B cell (primary cell): ENCODE data around the gene DPAGT1. TPM values are rescaled to one million over a fixed set of nuclear protein-coding genes. Genes with fewer than 3 reads are reported as not detected.

Experiments
- ATAC-seq: fragments of 200-7000 bp; cut with Tn5 transposase; one replicate; pipeline ENCODE4 v1.10.0; 2021; ENCODE audit warnings: low read depth, mild to moderate bottlenecking, moderate number of reproducible peaks, moderate library complexity
- CTCF ChIA-PET: fragments of 350-600 bp; sonication (Branson Sonifier 250); formaldehyde crosslinking; loops from one replicate; lab custom pipeline; 2021; ENCODE audit warnings: antibody characterized with exemption, inconsistent platforms; lab: Charles Lee
- POLR2A ChIA-PET: fragments of 350-600 bp; sonication (Branson Sonifier 250); formaldehyde crosslinking; loops from one replicate; lab custom pipeline; 2021; ENCODE audit warnings: antibody characterized with exemption; lab: Charles Lee
- DNase-seq: peaks from one replicate; pipeline ENCODE4 v3.0.0; 2013
- H2AFZ ChIP-seq: 2 replicates; pipeline ENCODE4 v1.6.1; 2012; ENCODE audit warnings: mild to moderate bottlenecking, low read depth, low read length; ENCODE audit not compliant: insufficient read depth, poor library complexity, severe bottlenecking
- H3K27ac ChIP-seq, 2 donors: 1 replicate in 1 of 2; 2 replicates in 1 of 2; pipeline ENCODE4 v1.5.1; 2012 to 2013; ENCODE audit warnings: low read length in 2 of 2, mild to moderate bottlenecking in 2 of 2, moderate library complexity in 1 of 2
- H3K27me3 ChIP-seq, 4 experiments: fragments of 200-600 bp in 1 of 4; sonication (generic) in 1 of 4; replicated peaks in 1 of 4; 1 replicate in 2 of 4; 2 replicates in 2 of 4; pipeline versions ENCODE4 v1.6.1 to v1.7.0; 2013 to 2016; ENCODE audit warnings: low read length in 3 of 4, mild to moderate bottlenecking in 2 of 4, mixed read lengths in 1 of 4, moderate library complexity in 1 of 4; ENCODE audit not compliant: insufficient read depth in 4 of 4, control insufficient read depth in 3 of 4; ENCODE audit errors: control extremely low read depth in 1 of 4
- H3K36me3 ChIP-seq, 2 experiments: replicated peaks in 1 of 2; 1 replicate in 1 of 2; 2 replicates in 1 of 2; pipeline versions ENCODE4 v1.6.1 to v1.7.1; 2013; ENCODE audit warnings: low read length in 1 of 2; ENCODE audit not compliant: insufficient read depth in 2 of 2, control insufficient read depth in 1 of 2; ENCODE audit errors: control extremely low read depth in 1 of 2, extremely low read depth in 1 of 2
- H3K4me1 ChIP-seq, 2 donors: fragments of 200-600 bp in 1 of 2; sonication (generic) in 1 of 2; 1 replicate in 1 of 2; 2 replicates in 1 of 2; pipeline versions ENCODE4 v1.5.1 to v1.6.1; 2013 to 2017; ENCODE audit warnings: low read length in 2 of 2; ENCODE audit not compliant: control insufficient read depth in 2 of 2, insufficient read depth in 2 of 2
- H3K4me2 ChIP-seq: replicated peaks from 2 replicates; pipeline ENCODE3; 2012; ENCODE audit warnings: mild to moderate bottlenecking, low read depth, low read length; ENCODE audit not compliant: poor library complexity, severe bottlenecking
- H3K4me3 ChIP-seq, 5 experiments: fragments of 200-600 bp in 1 of 5; sonication (generic) in 1 of 5; 1 replicate in 3 of 5; 2 replicates in 2 of 5; pipeline versions ENCODE4 v1.5.1 to v1.7.0; 2011 to 2016; ENCODE audit warnings: low read length in 4 of 5, mild to moderate bottlenecking in 4 of 5, low read depth in 2 of 5, control low read depth in 1 of 5, moderate library complexity in 1 of 5; ENCODE audit not compliant: insufficient read depth in 1 of 5; ENCODE audit errors: control extremely low read depth in 1 of 5, extremely low read depth in 1 of 5
- H3K79me2 ChIP-seq: fragments of 200-600 bp; sonication (generic); one replicate; pipeline ENCODE4 v1.6.0; 2016; ENCODE audit warnings: low read length; ENCODE audit not compliant: control insufficient read depth, insufficient read depth
- H3K9ac ChIP-seq: fragments of 200-600 bp; sonication (generic); 2 replicates; pipeline ENCODE4 v1.6.1; 2017; ENCODE audit warnings: mild to moderate bottlenecking, low read length, moderate library complexity
- H3K9me3 ChIP-seq, 3 donors: one replicate each; pipeline versions ENCODE4 v1.6.1 to v1.7.1; 2013; ENCODE audit warnings: low read length in 2 of 3; ENCODE audit not compliant: control insufficient read depth in 2 of 3, insufficient read depth in 1 of 3; ENCODE audit errors: control extremely low read depth in 1 of 3
- H4K20me1 ChIP-seq: 2 replicates; pipeline ENCODE4 v1.6.0; 2012; ENCODE audit warnings: mild to moderate bottlenecking, low read length; ENCODE audit not compliant: insufficient read depth, control insufficient read depth, poor library complexity, severe bottlenecking
- H3K27ac Mint-ChIP-seq: one replicate; pipeline ENCODE4 v1.8.0; 2021; ENCODE audit warnings: mixed read lengths
- H3K27me3 Mint-ChIP-seq: one replicate; pipeline ENCODE4 v1.8.0; 2021; ENCODE audit warnings: mixed read lengths
- H3K4me1 Mint-ChIP-seq: one replicate; pipeline ENCODE4 v1.8.0; 2021; ENCODE audit warnings: mixed read lengths
- H3K4me3 Mint-ChIP-seq: one replicate; pipeline ENCODE4 v1.8.0; 2021; ENCODE audit warnings: mixed read lengths
- H3K9me3 Mint-ChIP-seq: one replicate; pipeline ENCODE4 v1.8.0; 2022; ENCODE audit warnings: mixed read lengths; ENCODE audit not compliant: insufficient read depth
- EZH2 ChIP-seq: IDR thresholded peaks from 2 replicates; pipeline ENCODE4 v1.6.1; 2012; ENCODE audit warnings: borderline replicate concordance, low read depth, mild to moderate bottlenecking, moderate library complexity, low read length; ENCODE audit not compliant: insufficient read depth, poor library complexity, severe bottlenecking
- WGBS: methylation state at CpG from one replicate; pipeline ENCODE4 v1.1.5; 2013; ENCODE audit warnings: missing lambda C conversion rate; ENCODE audit not compliant: insufficient coverage; 5-methylcytosine and 5-hydroxymethylcytosine counted together
- intact Hi-C: fragments of 100-400 bp; cut with micrococcal nuclease; formaldehyde crosslinking; loops from one replicate; pipeline ENCODE4 v1.10.0; 2022
- polyA plus RNA-seq: library from polyadenylated mRNA; depleted of rRNA; stranded (reverse); fragments of >200 nt; gene quantifications from 2 replicates; pipeline ENCODE4 v1.2.3, GENCODE V29; 2012
- total RNA-seq, 2 donors: library from RNA; stranded (reverse); fragments of 120-200 nt in 1 of 2; gene quantifications; 1 replicate in 1 of 2; 2 replicates in 1 of 2; pipeline versions ENCODE4 v1.2.3 to v1.2.4, GENCODE V29; 2013 to 2022
- TF ChIP-seq, protein P1 (sequence below): fragments of 200-600 bp; IDR thresholded peaks from one replicate; pipeline ENCODE4 v1.8.0; 2022; ENCODE audit warnings: antibody characterized with exemption, mild to moderate bottlenecking

DPAGT1 gene
- total and polyA plus RNA-seq, 2 donors (not counting 1 experiment from before 2014, with no cell fraction given) = 38.3 to 64.3 TPM

DNA sequence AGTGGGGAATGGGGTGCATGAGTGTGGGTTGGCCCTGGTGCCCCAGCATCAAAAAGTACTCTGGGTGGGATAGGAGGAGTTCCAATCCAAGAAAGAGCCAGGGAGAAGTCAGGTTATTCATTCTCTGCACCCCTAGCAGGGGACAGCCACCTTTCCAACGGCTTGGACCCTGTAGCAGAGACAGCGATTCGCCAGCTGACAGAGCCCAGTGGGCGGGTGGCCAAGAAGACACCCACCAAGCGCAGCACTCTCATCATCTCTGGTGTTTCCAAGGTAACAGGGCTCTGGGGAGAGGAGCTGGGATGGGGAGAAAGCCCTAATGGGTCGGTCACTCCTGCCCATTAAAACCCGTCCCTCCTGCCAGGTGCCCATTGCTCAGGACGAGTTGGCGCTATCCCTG, 12.1 kb upstream of the DPAGT1 start:
- Histone ChIP-seq H3K79me2 (no peaks in the 10 kb centered on the region), H3K4me3 (no peak overlapping the region), H3K9me3 (no peaks in the 10 kb centered on the region), H3K27ac (no peak overlapping the region), H2AFZ (no peak overlapping the region), H3K4me1 (peaks cover 4 to 18% of the 10 kb centered on the region in 2 donors), H3K4me2 (no peak overlapping the region), H4K20me1 (peaks cover 2% of the 10 kb centered on the region), H3K9ac (no peak overlapping the region), H3K36me3 (peaks cover 0 to 22% of the 10 kb centered on the region in 2 experiments), H3K27me3 (no peaks in the 10 kb centered on the region)
- H3K4me3 Mint-ChIP-seq = no peak overlapping the region
- H3K4me1 Mint-ChIP-seq = peaks cover 16% of the 10 kb centered on the region
- no peak for DNase-seq
- no peak overlapping the region for H3K27ac Mint-ChIP-seq
- H3K27me3 Mint-ChIP-seq = no peaks in the 10 kb centered on the region
- intact Hi-C loops = no loop called here
- no peak for ATAC-seq
- no peaks in the 10 kb centered on the region for H3K9me3 Mint-ChIP-seq
- TF ChIP-seq EZH2 = no peak
- TF ChIP-seq, protein P1, sequence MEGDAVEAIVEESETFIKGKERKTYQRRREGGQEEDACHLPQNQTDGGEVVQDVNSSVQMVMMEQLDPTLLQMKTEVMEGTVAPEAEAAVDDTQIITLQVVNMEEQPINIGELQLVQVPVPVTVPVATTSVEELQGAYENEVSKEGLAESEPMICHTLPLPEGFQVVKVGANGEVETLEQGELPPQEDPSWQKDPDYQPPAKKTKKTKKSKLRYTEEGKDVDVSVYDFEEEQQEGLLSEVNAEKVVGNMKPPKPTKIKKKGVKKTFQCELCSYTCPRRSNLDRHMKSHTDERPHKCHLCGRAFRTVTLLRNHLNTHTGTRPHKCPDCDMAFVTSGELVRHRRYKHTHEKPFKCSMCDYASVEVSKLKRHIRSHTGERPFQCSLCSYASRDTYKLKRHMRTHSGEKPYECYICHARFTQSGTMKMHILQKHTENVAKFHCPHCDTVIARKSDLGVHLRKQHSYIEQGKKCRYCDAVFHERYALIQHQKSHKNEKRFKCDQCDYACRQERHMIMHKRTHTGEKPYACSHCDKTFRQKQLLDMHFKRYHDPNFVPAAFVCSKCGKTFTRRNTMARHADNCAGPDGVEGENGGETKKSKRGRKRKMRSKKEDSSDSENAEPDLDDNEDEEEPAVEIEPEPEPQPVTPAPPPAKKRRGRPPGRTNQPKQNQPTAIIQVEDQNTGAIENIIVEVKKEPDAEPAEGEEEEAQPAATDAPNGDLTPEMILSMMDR = no peak
- POLR2A ChIA-PET = no interaction called here
- CTCF ChIA-PET = no interaction called here
- WGBS = 98% methylated on average over 9 of the region's 9 CpGs

DNA sequence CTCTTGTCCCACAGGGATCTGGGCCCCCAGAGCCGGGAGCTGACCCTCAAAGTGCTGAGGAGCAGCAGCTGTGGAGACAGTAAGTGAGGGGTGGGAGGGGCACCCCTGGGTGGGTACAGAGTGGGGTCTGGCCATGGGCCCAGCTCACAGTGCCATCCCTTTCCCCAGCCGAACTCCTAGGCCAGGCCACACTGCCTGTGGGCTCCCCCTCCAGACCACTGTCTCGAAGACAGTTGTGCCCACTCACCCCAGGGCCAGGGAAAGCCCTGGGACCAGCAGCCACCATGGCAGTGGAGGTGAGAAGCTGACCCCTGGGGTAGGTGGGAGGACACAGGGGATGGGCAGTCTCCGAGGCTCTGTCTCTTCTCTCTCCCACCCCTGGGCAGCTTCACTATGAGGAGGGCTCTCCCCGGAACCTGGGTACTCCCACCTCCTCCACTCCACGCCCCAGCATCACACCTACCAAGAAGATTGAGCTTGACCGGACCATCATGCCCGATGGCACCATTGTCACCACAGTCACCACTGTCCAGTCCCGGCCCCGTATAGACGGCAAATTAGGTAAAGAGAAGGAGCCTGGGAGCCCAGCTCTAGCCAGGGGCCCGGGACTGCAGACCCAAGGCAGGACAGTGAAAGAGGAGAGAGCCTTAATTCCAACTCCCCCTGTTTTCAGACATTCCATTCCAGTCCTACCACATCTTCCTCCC, 10.8 kb upstream of the DPAGT1 start:
- Histone ChIP-seq H2AFZ (no peak overlapping the region), H3K4me2 (no peak overlapping the region), H3K27ac (no peak overlapping the region), H3K27me3 (no peaks in the 10 kb centered on the region), H3K4me1 (peaks cover 12 to 27% of the 10 kb centered on the region in 2 donors), H3K36me3 (peaks cover 0 to 22% of the 10 kb centered on the region in 2 experiments), H4K20me1 (peaks cover 6% of the 10 kb centered on the region), H3K79me2 (peaks cover 11% of the 10 kb centered on the region), H3K4me3 (no peak overlapping the region), H3K9me3 (no peaks in the 10 kb centered on the region), H3K9ac (no peak overlapping the region)
- Mint-ChIP-seq H3K4me3 (no peak overlapping the region), H3K4me1 (peaks cover 25% of the 10 kb centered on the region), H3K27me3 (no peaks in the 10 kb centered on the region), H3K27ac (no peak overlapping the region), H3K9me3 (no peaks in the 10 kb centered on the region)
- TF ChIP-seq, protein P1 = no peak
- TF ChIP-seq EZH2 = no peak
- intact Hi-C loops = no loop called here
- ATAC-seq = no peak
- POLR2A ChIA-PET = interaction anchor here (0.5 to 1.1 kb wide), 2 partner anchors 9 to 10 kb away, joined by 4 to 14 read pairs; partner anchors contain the start of gene HINFP
- no peak for DNase-seq
- CTCF ChIA-PET = interaction anchor here (0.6 kb wide), 1 partner anchor 136 kb away, joined by 3 read pairs; no protein-coding TSS in a partner anchor
- 96% methylated on average over 7 of the region's 12 CpGs for WGBS
